ENCODE data around the gene SH3RF3. TPM values are rescaled to one million over a fixed set of nuclear protein-coding genes. Genes with fewer than 3 reads are reported as not detected.

SH3RF3 gene
- total RNA-seq, 1 donor from 2014 or later: 0.28 TPM

GRCh38 chr2:109237792-109238191 is 108.8 kb downstream of the SH3RF3 start:
- Histone ChIP-seq H3K27me3 (no peaks in the 10 kb centered on the region), H3K36me3 (no peaks in the 10 kb centered on the region), H4K20me1 (ENCODE audit: low read depth) (no peaks in the 10 kb centered on the region), H3K4me1 (no peaks in the 10 kb centered on the region), H2AFZ (replicated peaks) (no peak overlapping the region), H3K9me3 (ENCODE audit: low read depth) (no peaks in the 10 kb centered on the region), H3K4me3 (no peak overlapping the region), H3K27ac (no peak overlapping the region), H3F3A (ENCODE audit: low read depth) (no peaks in the 10 kb centered on the region), H3K9ac (no peak overlapping the region), H3K4me2 (no peak overlapping the region), H3K79me2 (ENCODE audit: low read depth) (no peaks in the 10 kb centered on the region)
- TF ChIP-seq, protein P1, sequence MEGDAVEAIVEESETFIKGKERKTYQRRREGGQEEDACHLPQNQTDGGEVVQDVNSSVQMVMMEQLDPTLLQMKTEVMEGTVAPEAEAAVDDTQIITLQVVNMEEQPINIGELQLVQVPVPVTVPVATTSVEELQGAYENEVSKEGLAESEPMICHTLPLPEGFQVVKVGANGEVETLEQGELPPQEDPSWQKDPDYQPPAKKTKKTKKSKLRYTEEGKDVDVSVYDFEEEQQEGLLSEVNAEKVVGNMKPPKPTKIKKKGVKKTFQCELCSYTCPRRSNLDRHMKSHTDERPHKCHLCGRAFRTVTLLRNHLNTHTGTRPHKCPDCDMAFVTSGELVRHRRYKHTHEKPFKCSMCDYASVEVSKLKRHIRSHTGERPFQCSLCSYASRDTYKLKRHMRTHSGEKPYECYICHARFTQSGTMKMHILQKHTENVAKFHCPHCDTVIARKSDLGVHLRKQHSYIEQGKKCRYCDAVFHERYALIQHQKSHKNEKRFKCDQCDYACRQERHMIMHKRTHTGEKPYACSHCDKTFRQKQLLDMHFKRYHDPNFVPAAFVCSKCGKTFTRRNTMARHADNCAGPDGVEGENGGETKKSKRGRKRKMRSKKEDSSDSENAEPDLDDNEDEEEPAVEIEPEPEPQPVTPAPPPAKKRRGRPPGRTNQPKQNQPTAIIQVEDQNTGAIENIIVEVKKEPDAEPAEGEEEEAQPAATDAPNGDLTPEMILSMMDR (IDR thresholded peaks at IDR 0.05): no peak
- TF ChIP-seq EZH2phosphoT487 (IDR thresholded peaks at IDR 0.05) (no peak), EZH2 (IDR thresholded peaks at IDR 0.05) (no peak)
- H3K4me3 Mint-ChIP-seq: no peak overlapping the region
- DNase-seq (ENCODE audit: low spot score): no peak
- peaks cover 4% of the 10 kb centered on the region for H3K9me3 Mint-ChIP-seq
- H3K4me1 Mint-ChIP-seq: peaks cover 15% of the 10 kb centered on the region
- H3K27ac Mint-ChIP-seq: no peak overlapping the region
- H3K27me3 Mint-ChIP-seq (ENCODE audit: insufficient read depth, low read depth): peaks cover 3% of the 10 kb centered on the region
- H3K36me3 Mint-ChIP-seq: no peaks in the 10 kb centered on the region

DNA sequence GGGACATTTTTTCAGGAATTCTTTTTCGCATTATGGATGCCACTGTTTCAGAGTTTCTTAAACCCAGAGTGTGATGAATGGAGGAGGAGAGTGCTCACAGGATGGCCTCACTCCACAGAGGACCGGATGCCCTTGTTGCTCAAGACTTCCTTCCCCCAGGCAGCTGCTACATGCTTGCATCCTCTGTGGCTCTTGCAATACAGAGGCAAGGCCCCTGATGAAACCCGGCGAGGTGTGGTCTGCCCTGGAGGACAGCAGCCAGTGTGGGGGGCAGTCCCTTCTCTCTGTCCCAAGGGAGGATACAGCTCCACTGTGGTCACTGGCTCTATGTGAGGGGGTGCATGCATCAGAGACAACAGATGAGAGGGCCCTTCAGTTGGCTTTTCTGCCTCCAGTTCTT is 109.6 kb downstream of the SH3RF3 start:
- H3K79me2 ChIP-seq (ENCODE audit: low read depth): no peaks in the 10 kb centered on the region
- no peaks in the 10 kb centered on the region for H3K9me3 ChIP-seq (ENCODE audit: low read depth)
- Mint-ChIP-seq H3K27me3 (ENCODE audit: insufficient read depth, low read depth) (peaks cover 3% of the 10 kb centered on the region), H3K4me3 (no peak overlapping the region), H3K36me3 (no peaks in the 10 kb centered on the region), H3K27ac (no peak overlapping the region), H3K9me3 (peaks cover 3% of the 10 kb centered on the region), H3K4me1 (peaks cover 17% of the 10 kb centered on the region)
- no peak overlapping the region for H3K4me2 ChIP-seq
- no peak overlapping the region for H3K27ac ChIP-seq
- H3K4me1 ChIP-seq: no peaks in the 10 kb centered on the region
- H4K20me1 ChIP-seq (ENCODE audit: low read depth): no peaks in the 10 kb centered on the region
- DNase-seq (ENCODE audit: low spot score): no peak
- H3K36me3 ChIP-seq: no peaks in the 10 kb centered on the region
- no peak overlapping the region for H3K4me3 ChIP-seq
- no peak for TF ChIP-seq EZH2phosphoT487 (IDR thresholded peaks at IDR 0.05)
- no peak for TF ChIP-seq EZH2 (IDR thresholded peaks at IDR 0.05)
- TF ChIP-seq, protein P1 (IDR thresholded peaks at IDR 0.05): no peak
- H2AFZ ChIP-seq (replicated peaks): no peak overlapping the region
- no peak overlapping the region for H3K9ac ChIP-seq
- no peaks in the 10 kb centered on the region for H3F3A ChIP-seq (ENCODE audit: low read depth)
- no peaks in the 10 kb centered on the region for H3K27me3 ChIP-seq

GRCh38 chr2:109239720-109240119 is 110.7 kb downstream of the SH3RF3 start:
- no peaks in the 10 kb centered on the region for H3K4me1 ChIP-seq
- TF ChIP-seq EZH2 (IDR thresholded peaks at IDR 0.05) (no peak), EZH2phosphoT487 (IDR thresholded peaks at IDR 0.05) (no peak)
- TF ChIP-seq, protein P1 (IDR thresholded peaks at IDR 0.05): no peak
- no peaks in the 10 kb centered on the region for H3K79me2 ChIP-seq (ENCODE audit: low read depth)
- no peaks in the 10 kb centered on the region for H4K20me1 ChIP-seq (ENCODE audit: low read depth)
- no peaks in the 10 kb centered on the region for H3K36me3 ChIP-seq
- DNase-seq (ENCODE audit: low spot score): no peak
- Mint-ChIP-seq H3K4me1 (peaks cover 17% of the 10 kb centered on the region), H3K4me3 (no peak overlapping the region), H3K36me3 (no peaks in the 10 kb centered on the region), H3K27me3 (ENCODE audit: insufficient read depth, low read depth) (peaks cover 3% of the 10 kb centered on the region), H3K27ac (peak overlapping the region; percentile 12), H3K9me3 (no peaks in the 10 kb centered on the region)
- no peaks in the 10 kb centered on the region for H3F3A ChIP-seq (ENCODE audit: low read depth)
- H3K27ac ChIP-seq: no peak overlapping the region
- H3K4me2 ChIP-seq: no peak overlapping the region
- no peak overlapping the region for H3K9ac ChIP-seq
- H3K9me3 ChIP-seq (ENCODE audit: low read depth): no peaks in the 10 kb centered on the region
- no peaks in the 10 kb centered on the region for H3K27me3 ChIP-seq
- H2AFZ ChIP-seq (replicated peaks): no peak overlapping the region
- H3K4me3 ChIP-seq: no peak overlapping the region
